OCI-LY7 (cell line): ENCODE results near the gene MATK. TPM values are rescaled to one million over a fixed set of nuclear protein-coding genes. Genes with fewer than 3 reads are reported as not detected.

Source experiments
- BruUV-seq: library from RNA; stranded (reverse); fragments of 400-500 nt; replicated peaks from 2 replicates; lab custom pipeline; 2021; lab: Mats Ljungman, UMichigan
- CTCF ChIA-PET: fragments of 300-600 bp; sonication (Branson Sonifier 250); formaldehyde crosslinking; loops from one replicate; lab custom pipeline; 2022; ENCODE audit warnings: antibody characterized with exemption; ENCODE audit not compliant: unreplicated experiment; lab: Charles Lee
- POLR2A ChIA-PET: fragments of 300-600 bp; sonication (Branson Sonifier 250); formaldehyde crosslinking; loops from one replicate; lab custom pipeline; 2022; ENCODE audit warnings: antibody characterized with exemption; lab: Charles Lee
- DNase-seq: peaks from one replicate; pipeline ENCODE4 v3.0.0-alpha.2; 2015; ENCODE audit warnings: low spot score
- H2AFZ ChIP-seq: fragments of 200-600 bp; sonication (generic), shearing (Covaris generic); 2 replicates; pipeline ENCODE4 v1.6.1; 2014; ENCODE audit warnings: mild to moderate bottlenecking, antibody characterized with exemption, low read length, moderate library complexity
- H3K27ac ChIP-seq: fragments of 200-600 bp; sonication (generic); 2 replicates; pipeline ENCODE4 v1.5.1; 2014; ENCODE audit warnings: mixed run types, low read depth, mild to moderate bottlenecking, moderate library complexity, low read length, inconsistent platforms; ENCODE audit not compliant: poor library complexity, severe bottlenecking
- H3K36me3 ChIP-seq: fragments of 200-600 bp; sonication (generic); 2 replicates; pipeline ENCODE4 v1.6.1; 2014; ENCODE audit warnings: mild to moderate bottlenecking, antibody characterized with exemption, low read length, moderate library complexity, mixed read lengths; ENCODE audit not compliant: insufficient read depth
- H3K4me1 ChIP-seq: fragments of 200-600 bp; sonication (generic); 2 replicates; pipeline ENCODE4 v1.5.1; 2014; ENCODE audit warnings: mild to moderate bottlenecking, low read length; ENCODE audit not compliant: insufficient read depth, poor library complexity, severe bottlenecking
- H3K4me2 ChIP-seq: fragments of 200-600 bp; sonication (generic); 2 replicates; pipeline ENCODE4 v1.6.1; 2014; ENCODE audit warnings: mild to moderate bottlenecking, low read length
- H3K4me3 ChIP-seq: fragments of 200-600 bp; sonication (generic); 2 replicates; pipeline ENCODE4 v1.5.1; 2014; ENCODE audit warnings: mild to moderate bottlenecking, low read depth, low read length; ENCODE audit not compliant: poor library complexity, severe bottlenecking
- H3K79me2 ChIP-seq: fragments of 200-600 bp; sonication (generic); 2 replicates; pipeline ENCODE4 v1.6.1; 2016; ENCODE audit warnings: low read depth, mild to moderate bottlenecking, low read length, moderate library complexity, mixed read lengths; ENCODE audit not compliant: insufficient read depth
- H3K9me2 ChIP-seq: fragments of 200-600 bp; sonication (generic); 2 replicates; pipeline ENCODE4 v1.6.1; 2016; ENCODE audit warnings: mild to moderate bottlenecking, low read length, mixed read lengths; ENCODE audit not compliant: insufficient read depth
- H3K9me3 ChIP-seq: fragments of 200-600 bp; sonication (generic); 2 replicates; pipeline ENCODE4 v1.6.1; 2014; ENCODE audit warnings: mild to moderate bottlenecking, mixed run types, low read length, mixed read lengths
- H4K20me1 ChIP-seq: fragments of 200-600 bp; sonication (generic); 2 replicates; pipeline ENCODE4 v1.6.1; 2014; ENCODE audit warnings: mild to moderate bottlenecking, antibody characterized with exemption, low read length, moderate library complexity, mixed read lengths; ENCODE audit not compliant: insufficient read depth
- EZH2phosphoT487 ChIP-seq: fragments of 200-600 bp; sonication (generic); IDR thresholded peaks from 2 replicates; pipeline ENCODE4 v1.6.1; 2018; ENCODE audit warnings: low read depth, borderline replicate concordance, mild to moderate bottlenecking, mixed run types, antibody characterized with exemption, low read length, moderate library complexity, mixed read lengths
- intact Hi-C: fragments of 100-400 bp; cut with micrococcal nuclease; formaldehyde crosslinking; loops from one replicate; pipeline ENCODE4 v1.10.0; 2022; ENCODE audit not compliant: unreplicated experiment
- total RNA-seq, 2 experiments: library from RNA; depleted of rRNA in 1 of 2; stranded (reverse); fragments of >200 nt in 1 of 2; shearing (Covaris generic) in 1 of 2; gene quantifications; 2 replicates each; pipeline ENCODE4 v1.2.3, GENCODE V29; 2014 to 2022
- TF ChIP-seq, protein P1 (sequence below): fragments of 200-600 bp; sonication (generic); conservative IDR thresholded peaks from 2 replicates; pipeline ENCODE4 v1.5.1; 2014; ENCODE audit warnings: mild to moderate bottlenecking, antibody characterized with exemption, low read length, moderate library complexity, mixed read lengths

Gene MATK
- total RNA-seq, 2 experiments from 2014 or later: not detected

DNA sequence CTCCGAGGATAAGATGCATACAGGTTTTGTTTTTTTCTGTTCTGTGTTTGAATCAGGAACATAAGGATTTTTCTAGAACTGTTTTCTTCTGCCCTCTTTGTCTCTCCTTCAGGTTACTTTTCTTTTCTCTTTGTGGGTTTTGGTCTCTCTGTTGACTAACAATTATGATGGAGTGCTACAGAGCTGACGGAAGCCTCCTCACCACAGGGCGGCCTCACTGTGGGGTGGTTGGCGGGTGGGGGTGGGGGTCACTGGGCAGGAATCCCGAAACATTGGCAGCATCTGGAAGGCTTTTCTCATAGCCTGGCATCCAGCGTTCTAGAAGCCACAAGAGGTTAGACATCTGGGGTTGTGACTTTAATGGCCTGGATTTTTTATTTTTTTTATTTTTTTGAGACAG lies 12.0 kb upstream of the MATK start:
- POLR2A ChIA-PET: no interaction called here
- Histone ChIP-seq H3K36me3 (no peaks in the 10 kb centered on the region), H3K79me2 (no peaks in the 10 kb centered on the region), H3K4me2 (no peak overlapping the region), H4K20me1 (no peaks in the 10 kb centered on the region), H3K4me1 (no peaks in the 10 kb centered on the region), H3K27ac (no peak overlapping the region), H3K4me3 (no peak overlapping the region), H2AFZ (no peak overlapping the region), H3K9me3 (no peaks in the 10 kb centered on the region), H3K9me2 (no peaks in the 10 kb centered on the region)
- intact Hi-C loops: no loop called here
- DNase-seq: no peak
- no TSS peak for BruUV-seq
- CTCF ChIA-PET: no interaction called here
- TF ChIP-seq, protein P1, sequence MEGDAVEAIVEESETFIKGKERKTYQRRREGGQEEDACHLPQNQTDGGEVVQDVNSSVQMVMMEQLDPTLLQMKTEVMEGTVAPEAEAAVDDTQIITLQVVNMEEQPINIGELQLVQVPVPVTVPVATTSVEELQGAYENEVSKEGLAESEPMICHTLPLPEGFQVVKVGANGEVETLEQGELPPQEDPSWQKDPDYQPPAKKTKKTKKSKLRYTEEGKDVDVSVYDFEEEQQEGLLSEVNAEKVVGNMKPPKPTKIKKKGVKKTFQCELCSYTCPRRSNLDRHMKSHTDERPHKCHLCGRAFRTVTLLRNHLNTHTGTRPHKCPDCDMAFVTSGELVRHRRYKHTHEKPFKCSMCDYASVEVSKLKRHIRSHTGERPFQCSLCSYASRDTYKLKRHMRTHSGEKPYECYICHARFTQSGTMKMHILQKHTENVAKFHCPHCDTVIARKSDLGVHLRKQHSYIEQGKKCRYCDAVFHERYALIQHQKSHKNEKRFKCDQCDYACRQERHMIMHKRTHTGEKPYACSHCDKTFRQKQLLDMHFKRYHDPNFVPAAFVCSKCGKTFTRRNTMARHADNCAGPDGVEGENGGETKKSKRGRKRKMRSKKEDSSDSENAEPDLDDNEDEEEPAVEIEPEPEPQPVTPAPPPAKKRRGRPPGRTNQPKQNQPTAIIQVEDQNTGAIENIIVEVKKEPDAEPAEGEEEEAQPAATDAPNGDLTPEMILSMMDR: no peak
- no peak for TF ChIP-seq EZH2phosphoT487

GRCh38 chr19:3796358-3796757 lies 10.2 kb upstream of the MATK start:
- no peak overlapping the region for H3K27ac ChIP-seq
- H4K20me1 ChIP-seq: no peaks in the 10 kb centered on the region
- H3K36me3 ChIP-seq: no peaks in the 10 kb centered on the region
- no peak overlapping the region for H2AFZ ChIP-seq
- H3K79me2 ChIP-seq: no peaks in the 10 kb centered on the region
- TF ChIP-seq EZH2phosphoT487: no peak
- TF ChIP-seq, protein P1: no peak
- intact Hi-C loops: no loop called here
- H3K4me1 ChIP-seq: no peaks in the 10 kb centered on the region
- CTCF ChIA-PET: no interaction called here
- H3K4me3 ChIP-seq: no peak overlapping the region
- no peaks in the 10 kb centered on the region for H3K9me2 ChIP-seq
- no TSS peak for BruUV-seq
- POLR2A ChIA-PET: no interaction called here
- H3K9me3 ChIP-seq: no peaks in the 10 kb centered on the region
- no peak for DNase-seq
- no peak overlapping the region for H3K4me2 ChIP-seq

DNA sequence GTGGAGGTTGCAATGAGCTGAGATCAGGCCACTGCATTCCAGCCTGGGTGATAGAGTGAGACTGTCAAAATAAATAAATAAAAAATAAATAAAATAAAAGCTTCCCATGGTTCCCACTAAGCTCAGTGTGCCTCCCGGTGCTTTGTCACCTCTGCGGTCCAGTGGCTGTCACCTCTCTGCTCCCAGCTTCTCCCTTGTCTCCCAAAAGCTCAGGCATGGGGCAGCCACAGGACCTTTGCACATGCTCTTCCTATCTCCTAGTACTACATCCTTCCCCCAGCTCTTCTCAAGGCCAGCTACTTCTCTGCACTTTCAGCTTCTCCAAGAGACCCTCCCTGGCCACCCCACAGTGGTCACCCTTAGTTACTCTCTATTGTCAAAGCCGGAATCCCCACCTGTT lies 7.6 kb upstream of the MATK start:
- CTCF ChIA-PET: no interaction called here
- no TSS peak for BruUV-seq

More for the DNA sequence above, 7.6 kb upstream of the MATK start:
- intact Hi-C loops: no loop called here
- no peak overlapping the region for H2AFZ ChIP-seq
- POLR2A ChIA-PET: interaction anchor here (1.2 kb wide), 1 partner anchor 31 kb away, joined by 3 read pairs; the partner anchor contains the start of gene MRPL54
- no peak for TF ChIP-seq EZH2phosphoT487
- TF ChIP-seq, protein P1: no peak
- no peak overlapping the region for H3K4me2 ChIP-seq
- no peak for DNase-seq
- H3K9me3 ChIP-seq: no peaks in the 10 kb centered on the region
- no peaks in the 10 kb centered on the region for H4K20me1 ChIP-seq
- no peaks in the 10 kb centered on the region for H3K36me3 ChIP-seq
- no peak overlapping the region for H3K27ac ChIP-seq
- no peak overlapping the region for H3K4me3 ChIP-seq
- no peaks in the 10 kb centered on the region for H3K9me2 ChIP-seq
- no peaks in the 10 kb centered on the region for H3K79me2 ChIP-seq
- H3K4me1 ChIP-seq: no peaks in the 10 kb centered on the region
